H7 (cell line): ENCODE results near the gene CTNNA3. TPM values are rescaled to one million over a fixed set of nuclear protein-coding genes. Genes with fewer than 3 reads are reported as not detected.

Source experiments
- DNase-seq: peaks from one replicate; pipeline ENCODE4 v3.0.0; 2012
- H3K27me3 ChIP-seq: 2 replicates; pipeline ENCODE4 v1.6.0; 2011; ENCODE audit warnings: mild to moderate bottlenecking, low read length; ENCODE audit not compliant: control insufficient read depth, insufficient read depth
- H3K36me3 ChIP-seq: replicated peaks from 2 replicates; pipeline ENCODE4 v1.5.1; 2011; ENCODE audit warnings: low read length; ENCODE audit not compliant: control insufficient read depth, insufficient read depth
- H3K4me3 ChIP-seq: 2 replicates; pipeline ENCODE4 v1.5.1; 2011; ENCODE audit warnings: low read depth, mild to moderate bottlenecking, control low read depth, low read length, moderate library complexity; ENCODE audit not compliant: insufficient read depth
- total RNA-seq: library from RNA; depleted of rRNA; stranded (reverse); fragments of >200 nt; shearing (Covaris generic); gene quantifications from 2 replicates; pipeline ENCODE4 v1.2.3, GENCODE V29; 2014

Gene CTNNA3
- total RNA-seq, 1 experiment from 2014 or later = 10.6 TPM

DNA sequence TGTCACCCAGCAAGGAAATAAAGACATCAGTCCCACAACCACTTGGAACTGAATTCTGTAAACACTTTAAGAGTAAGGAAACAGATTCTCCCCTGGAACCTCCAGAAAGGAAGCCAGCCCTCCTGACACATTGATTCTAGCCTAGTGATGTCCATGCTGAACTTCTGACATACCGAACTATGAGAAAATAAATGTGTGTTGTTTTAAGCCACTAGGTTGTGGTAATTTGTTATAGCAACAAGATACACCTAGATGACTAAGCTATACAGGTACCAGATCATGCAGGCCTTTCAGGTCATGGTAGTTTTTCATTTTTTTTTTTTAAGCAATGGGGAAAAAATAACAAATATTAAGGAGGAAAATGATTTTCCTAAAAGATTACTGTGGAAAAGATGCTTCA is 807.8 kb downstream of the CTNNA3 start:
- DNase-seq = no peak
- Histone ChIP-seq H3K27me3 (no peaks in the 10 kb centered on the region), H3K36me3 (no peaks in the 10 kb centered on the region), H3K4me3 (no peak overlapping the region)

DNA sequence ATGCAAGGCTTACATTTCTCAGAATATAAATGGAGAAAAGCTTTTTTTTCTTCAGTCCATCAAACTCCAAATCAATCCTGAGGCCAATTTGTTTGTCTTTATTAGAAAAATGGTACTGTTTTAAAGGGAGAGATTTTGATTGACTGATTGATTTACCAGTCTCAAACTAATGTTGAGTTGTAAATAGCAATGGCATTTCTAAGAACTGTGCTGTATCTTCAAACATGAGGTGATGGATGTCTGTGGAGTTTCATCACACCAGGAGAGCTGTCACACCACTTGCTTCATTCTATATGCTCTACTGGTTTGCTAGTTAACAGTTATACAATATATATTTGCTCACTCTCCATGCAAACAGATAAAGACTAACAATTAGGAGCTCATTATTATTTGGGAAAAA is 809.1 kb downstream of the CTNNA3 start:
- Histone ChIP-seq H3K4me3 (no peak overlapping the region), H3K27me3 (no peaks in the 10 kb centered on the region), H3K36me3 (no peaks in the 10 kb centered on the region)
- DNase-seq = no peak

DNA sequence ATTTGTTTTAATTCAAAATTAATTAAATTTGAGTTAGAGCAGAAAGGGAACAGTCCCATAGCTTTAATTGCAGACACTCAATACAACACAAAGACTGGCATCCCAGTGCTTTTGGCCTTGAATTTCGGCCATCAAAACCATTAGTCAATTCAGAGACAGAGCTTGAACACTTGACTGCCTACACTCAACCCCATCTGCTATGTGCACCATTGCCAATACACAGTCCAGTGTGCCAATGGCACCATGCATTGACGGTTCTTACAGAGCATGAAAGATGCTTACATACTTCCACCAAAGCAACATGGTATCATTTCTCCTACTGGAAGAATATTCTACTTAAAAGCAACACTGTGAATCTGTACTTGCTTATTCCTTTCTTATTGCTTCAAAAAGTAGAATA is 813.7 kb downstream of the CTNNA3 start:
- no peak for DNase-seq
- Histone ChIP-seq H3K4me3 (no peak overlapping the region), H3K36me3 (no peaks in the 10 kb centered on the region), H3K27me3 (no peaks in the 10 kb centered on the region)

DNA sequence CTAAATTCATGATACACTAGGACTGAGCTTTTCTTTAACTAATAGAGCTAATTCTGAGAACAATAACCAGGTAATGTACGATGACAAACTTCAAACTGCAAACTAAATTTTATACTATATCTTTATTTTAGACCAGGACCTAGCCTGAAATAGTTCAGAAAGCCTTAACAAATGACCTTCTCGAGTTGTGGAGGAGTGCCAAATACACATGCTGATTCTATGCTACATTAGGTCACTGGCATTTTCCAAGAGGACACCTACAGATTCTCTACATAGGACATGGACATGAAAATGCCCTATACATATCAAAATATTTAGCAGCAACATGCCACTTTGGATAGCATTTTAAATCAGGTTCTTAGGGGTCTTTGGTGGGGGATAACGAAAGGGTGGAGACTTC is 814.2 kb downstream of the CTNNA3 start:
- Histone ChIP-seq H3K36me3 (no peaks in the 10 kb centered on the region), H3K27me3 (no peaks in the 10 kb centered on the region), H3K4me3 (no peak overlapping the region)
- DNase-seq = no peak

DNA sequence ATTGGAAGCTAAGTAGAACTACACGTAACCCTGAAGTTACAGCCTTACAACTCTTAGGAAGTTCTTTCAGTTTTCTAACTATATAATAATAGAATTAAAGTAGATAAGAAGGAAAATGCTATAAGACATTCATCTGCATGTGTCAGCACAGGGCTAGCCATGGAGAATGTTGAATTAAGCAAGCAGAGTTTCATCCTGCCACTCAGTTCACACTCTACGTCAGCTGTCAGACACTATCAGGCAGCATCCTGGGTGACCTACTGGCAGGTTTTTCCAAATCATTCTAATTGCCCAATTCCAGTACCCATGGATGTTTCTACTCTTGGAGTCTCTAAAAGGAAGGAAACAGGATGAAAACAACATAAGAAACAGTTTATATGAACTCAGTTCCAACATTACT is 815.2 kb downstream of the CTNNA3 start:
- DNase-seq = no peak
- no peaks in the 10 kb centered on the region for H3K36me3 ChIP-seq
- H3K4me3 ChIP-seq = no peak overlapping the region
- no peaks in the 10 kb centered on the region for H3K27me3 ChIP-seq

DNA sequence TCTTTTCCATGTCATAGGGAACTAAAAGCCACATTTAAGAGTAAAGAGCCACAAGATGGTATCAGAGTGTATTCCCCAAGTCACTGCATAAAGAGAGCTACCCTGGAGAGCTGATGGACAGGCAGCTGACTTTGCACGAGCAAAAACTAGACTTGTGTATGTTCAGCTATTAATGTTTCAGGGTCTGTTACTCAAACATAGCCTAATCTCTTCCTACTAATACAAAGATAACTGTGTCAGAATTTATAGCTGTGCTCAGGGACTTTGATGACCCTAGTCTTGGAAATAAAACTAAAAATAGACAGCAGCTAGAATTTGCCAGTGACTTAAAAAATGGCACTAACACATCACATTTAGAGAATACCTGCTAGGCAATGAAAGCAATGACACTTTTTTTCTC is 815.7 kb downstream of the CTNNA3 start:
- no peak for DNase-seq
- Histone ChIP-seq H3K27me3 (no peaks in the 10 kb centered on the region), H3K4me3 (no peak overlapping the region), H3K36me3 (no peaks in the 10 kb centered on the region)

DNA sequence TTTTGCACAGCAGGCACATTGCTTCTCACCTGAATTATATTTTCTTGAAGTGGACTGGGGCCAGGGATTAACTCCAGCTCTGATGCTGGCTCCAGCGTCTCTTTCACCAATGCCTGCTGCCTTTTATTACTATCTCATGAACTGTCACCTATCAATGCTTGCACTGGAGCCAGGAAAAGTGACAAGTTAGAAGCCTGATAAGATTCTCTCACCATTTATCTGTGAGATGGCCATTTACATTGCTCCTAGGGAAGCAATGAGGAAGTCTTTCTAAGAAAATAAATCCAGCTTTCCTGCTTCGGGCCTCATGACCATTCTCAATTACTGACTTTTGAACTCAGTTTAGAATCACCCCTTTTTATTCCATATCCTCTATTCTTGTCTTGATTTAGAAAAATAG is 818.6 kb downstream of the CTNNA3 start:
- H3K4me3 ChIP-seq = no peak overlapping the region
- DNase-seq = no peak
- H3K36me3 ChIP-seq = no peaks in the 10 kb centered on the region
- H3K27me3 ChIP-seq = no peaks in the 10 kb centered on the region

DNA sequence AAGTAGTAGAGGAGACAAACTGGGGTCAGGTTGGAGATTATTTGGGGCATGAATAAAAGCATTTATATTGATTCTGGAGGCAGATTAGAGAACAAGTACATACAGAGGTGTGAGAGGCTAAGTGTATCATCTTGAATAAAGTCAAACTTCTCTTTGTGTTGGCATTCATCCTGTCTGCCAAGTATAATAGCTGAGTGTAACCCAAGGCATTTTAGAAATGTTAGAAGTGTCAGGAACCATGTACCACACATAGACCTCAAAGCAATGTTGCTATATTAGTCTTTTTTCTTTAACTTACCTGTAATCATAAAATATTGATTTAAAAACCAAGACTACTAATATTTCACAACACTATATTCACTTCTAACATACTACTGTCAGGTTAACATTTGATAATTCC is 826.4 kb downstream of the CTNNA3 start:
- H3K36me3 ChIP-seq = no peaks in the 10 kb centered on the region
- H3K4me3 ChIP-seq = no peak overlapping the region
- no peak for DNase-seq
- H3K27me3 ChIP-seq = no peaks in the 10 kb centered on the region

DNA sequence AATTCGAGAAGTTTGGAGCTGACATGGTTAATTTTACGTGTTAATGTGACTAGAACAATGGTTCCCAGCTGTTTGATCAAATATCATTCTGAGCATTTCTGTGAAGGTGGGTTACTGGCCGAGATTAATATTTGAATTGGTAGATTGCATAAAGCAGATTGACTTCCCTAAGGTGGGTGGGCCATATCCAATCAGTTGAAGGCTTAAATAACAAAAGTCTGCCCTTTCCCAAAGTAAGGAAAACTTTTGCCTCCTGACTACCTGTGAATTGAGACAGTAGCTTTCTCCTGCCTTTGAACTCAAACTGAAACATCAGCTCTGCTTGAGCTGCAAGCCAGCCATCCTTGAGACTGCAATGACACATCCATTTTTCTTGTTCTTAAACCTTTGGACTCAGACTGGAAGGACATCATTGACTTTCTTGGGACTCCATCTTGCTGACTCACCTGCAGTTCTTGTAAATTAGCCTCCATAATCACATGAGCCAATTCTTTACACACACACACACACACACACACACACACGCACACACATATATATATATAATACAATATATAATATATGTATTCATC is 833.2 kb downstream of the CTNNA3 start:
- Histone ChIP-seq H3K4me3 (no peak overlapping the region), H3K36me3 (no peaks in the 10 kb centered on the region), H3K27me3 (no peaks in the 10 kb centered on the region)
- no peak for DNase-seq

DNA sequence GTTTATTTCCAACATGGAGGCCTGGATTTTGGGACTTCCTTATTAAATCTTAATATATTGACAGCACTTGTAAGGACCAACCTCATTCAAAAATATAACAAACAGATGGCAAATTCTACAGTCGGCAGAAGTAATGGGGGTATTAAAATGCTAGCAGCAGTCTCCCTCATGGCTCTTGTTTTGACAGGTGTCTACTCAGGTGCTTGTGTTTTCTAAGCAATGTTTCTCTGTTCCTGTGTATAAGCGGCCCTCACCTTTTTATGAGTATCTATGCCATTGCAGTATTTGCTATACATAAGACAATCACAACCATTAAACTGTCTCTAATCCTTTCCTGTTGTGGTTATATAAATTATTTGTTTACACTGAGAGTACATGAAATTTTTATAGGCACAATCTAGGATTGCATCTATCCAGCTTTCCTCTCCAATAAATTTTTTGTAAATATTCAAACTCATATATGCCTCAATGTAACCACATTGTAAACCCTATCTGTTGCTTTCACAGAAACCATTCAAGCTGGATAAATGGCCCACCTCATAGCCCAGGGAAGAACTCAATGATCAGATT is 835.5 kb downstream of the CTNNA3 start:
- no peaks in the 10 kb centered on the region for H3K36me3 ChIP-seq
- no peak for DNase-seq
- H3K4me3 ChIP-seq = no peak overlapping the region
- no peaks in the 10 kb centered on the region for H3K27me3 ChIP-seq

DNA sequence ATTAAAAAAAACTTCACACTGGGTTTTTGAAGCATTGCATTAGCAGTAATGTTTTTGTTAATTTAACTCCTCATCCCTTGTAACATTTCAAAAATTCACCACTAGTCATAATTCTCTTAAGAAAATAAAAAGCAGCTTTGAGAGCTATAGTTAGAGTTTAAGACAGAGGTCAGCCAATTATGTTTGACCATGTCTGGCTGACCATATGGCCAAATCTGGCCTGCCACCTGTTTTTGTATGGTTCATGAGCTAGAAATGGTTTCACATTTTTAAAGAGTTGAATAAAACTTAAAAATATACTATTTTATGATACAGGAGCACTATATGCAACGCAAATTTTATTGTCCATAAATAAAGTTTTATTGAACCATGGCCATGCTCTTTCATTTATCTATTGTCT is 843.2 kb downstream of the CTNNA3 start:
- Histone ChIP-seq H3K4me3 (no peak overlapping the region), H3K36me3 (no peaks in the 10 kb centered on the region), H3K27me3 (no peaks in the 10 kb centered on the region)
- DNase-seq = no peak

DNA sequence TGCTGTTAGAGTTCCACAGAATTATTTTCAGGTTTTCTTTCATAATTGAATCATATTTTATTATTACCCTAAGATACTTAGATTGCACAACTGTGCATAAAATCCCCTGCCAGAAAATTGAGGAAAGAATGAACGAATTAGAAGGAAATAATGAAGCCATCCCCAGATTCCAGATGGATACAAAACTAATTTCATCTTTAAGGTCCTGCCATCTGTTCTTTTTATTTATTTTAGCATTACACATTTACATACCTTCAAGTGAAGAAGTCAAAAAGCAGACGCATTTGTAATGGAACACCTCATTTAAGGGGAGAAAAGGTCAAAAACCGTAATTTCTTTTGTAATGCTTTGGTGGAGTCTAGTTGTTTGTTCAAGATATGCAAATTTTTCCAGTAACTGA is 847.1 kb downstream of the CTNNA3 start:
- no peak for DNase-seq
- H3K4me3 ChIP-seq = no peak overlapping the region
- no peaks in the 10 kb centered on the region for H3K27me3 ChIP-seq
- no peaks in the 10 kb centered on the region for H3K36me3 ChIP-seq

DNA sequence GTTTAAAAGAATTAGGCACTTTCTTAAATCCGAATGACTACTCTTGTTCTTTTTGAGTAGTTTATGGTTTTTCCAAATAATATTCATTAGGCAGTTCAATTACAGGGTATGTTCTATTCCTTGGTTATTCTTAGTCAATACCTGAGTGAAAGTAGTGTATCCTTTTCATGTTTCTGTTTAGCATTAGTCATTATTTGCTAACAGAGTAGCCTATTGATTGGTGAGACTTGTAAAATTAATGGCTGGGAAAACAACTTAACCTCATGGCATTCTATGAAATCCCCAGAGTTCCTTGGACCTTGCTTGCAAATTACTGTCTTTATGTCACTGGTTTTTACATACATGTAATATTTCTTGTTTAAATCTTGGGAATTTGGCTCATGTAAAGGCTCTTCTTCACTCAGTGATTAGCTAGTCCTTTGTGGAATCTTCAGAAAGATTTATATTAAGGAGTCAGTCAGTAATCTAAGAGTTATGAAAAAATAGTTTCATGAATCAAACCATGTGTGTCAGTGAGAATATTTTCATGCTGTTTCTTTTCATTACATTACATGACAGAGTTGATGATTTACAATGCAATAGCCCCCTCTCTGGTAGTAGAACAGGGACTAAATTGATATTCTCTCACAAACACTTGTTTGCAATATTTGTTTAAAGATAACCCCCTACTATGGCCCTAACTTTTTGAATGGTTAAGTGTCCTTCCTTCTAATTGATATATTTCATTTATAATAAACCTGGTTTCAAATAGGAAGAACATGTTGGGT is 851.6 kb downstream of the CTNNA3 start:
- no peak for DNase-seq
- Histone ChIP-seq H3K4me3 (no peak overlapping the region), H3K27me3 (no peaks in the 10 kb centered on the region), H3K36me3 (no peaks in the 10 kb centered on the region)

DNA sequence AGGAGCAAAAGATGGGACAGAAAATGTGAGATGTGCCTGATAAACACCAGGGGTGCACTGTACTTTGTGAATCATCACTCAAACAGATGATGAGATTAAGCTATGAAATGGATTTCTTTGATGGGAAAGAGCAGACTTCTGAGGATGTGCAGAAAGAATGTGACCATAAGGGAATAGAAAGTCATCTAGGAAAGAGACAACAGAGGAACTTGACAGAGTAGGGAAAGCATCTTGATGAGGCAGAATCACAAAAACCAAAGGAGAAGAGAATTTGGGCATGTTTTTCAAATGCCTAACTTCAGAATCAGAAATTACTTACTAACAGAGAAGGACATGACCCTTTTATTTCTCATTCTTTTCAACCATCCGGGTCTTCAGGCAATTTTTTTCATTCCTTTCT is 852.6 kb downstream of the CTNNA3 start:
- DNase-seq = no peak
- H3K27me3 ChIP-seq = no peaks in the 10 kb centered on the region
- H3K36me3 ChIP-seq = no peaks in the 10 kb centered on the region
- no peak overlapping the region for H3K4me3 ChIP-seq

DNA sequence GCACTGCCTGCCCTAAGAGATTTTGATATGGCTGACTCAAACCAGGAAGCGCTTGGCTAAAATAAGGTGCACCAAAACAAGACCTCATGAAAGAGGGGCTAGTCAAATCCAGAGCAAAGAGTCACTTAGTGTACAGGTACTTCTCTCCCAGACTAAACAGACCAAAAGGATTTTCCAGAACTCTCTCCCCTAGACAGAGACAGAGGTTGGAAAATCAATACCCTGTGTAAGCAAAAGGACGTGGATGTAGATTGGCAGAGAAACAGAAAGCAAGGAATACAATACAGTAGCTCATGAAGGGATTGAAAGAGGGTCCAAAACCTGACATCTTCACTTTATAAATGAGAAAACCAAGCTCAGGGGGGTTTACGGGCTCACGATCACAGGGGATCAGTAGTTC is 853.1 kb downstream of the CTNNA3 start:
- Histone ChIP-seq H3K27me3 (no peaks in the 10 kb centered on the region), H3K4me3 (no peak overlapping the region), H3K36me3 (no peaks in the 10 kb centered on the region)
- DNase-seq = no peak
